Thyroid gland (tissue), 4 donors: Measurements from ENCODE around the gene ZNF503.
"Not testable (repeated sequence)": the region's sequence is repeated elsewhere in the genome, so short reads cannot be mapped to it uniquely, and the experiment has no call there.

Source experiments
- CTCF ChIP-seq, 6 experiments: fragments of 200-600 bp in 3 of 6; fragments of 450-650 bp in 3 of 6; sonication (generic) in 3 of 6; IDR thresholded peaks; one replicate each; pipeline ENCODE4 v1.5.1; 2016 to 2019; ENCODE audit warnings: antibody characterized with exemption in 6 of 6, mild to moderate bottlenecking in 2 of 6, inconsistent platforms in 1 of 6, moderate library complexity in 1 of 6
- POLR2A ChIP-seq, 2 donors: fragments of 450-650 bp; IDR thresholded peaks; one replicate each; pipeline ENCODE4 v1.6.1; 2017; ENCODE audit warnings: antibody characterized with exemption in 2 of 2, mild to moderate bottlenecking in 2 of 2, moderate library complexity in 1 of 2

- TF ChIP-seq CTCF, POLR2A (IDR thresholded peaks at IDR 0.05): not testable (repeated sequence)
Measured at GRCh38 chr10:75359876-75360275, 41.7 kb downstream of the ZNF503 start.
